ENCODE data around the gene SLC22A6. TPM values are rescaled to one million over a fixed set of nuclear protein-coding genes. Genes with fewer than 3 reads are reported as not detected.

SLC22A6 gene
- total RNA-seq, 1 experiment from 2014 or later, result not detected

- H3K27ac Mint-ChIP-seq (ENCODE audit: unreplicated experiment), result no peak overlapping the region
- BruUV-seq (replicated peaks), result no TSS peak
- no peaks in the 10 kb centered on the region for H3K36me3 Mint-ChIP-seq (ENCODE audit: insufficient read depth, unreplicated experiment)
- intact Hi-C loops (cut with micrococcal nuclease; ENCODE audit: unreplicated experiment), result no loop called here
- CTCF ChIA-PET, result no interaction called here
- no peaks in the 10 kb centered on the region for H3K9me3 Mint-ChIP-seq (ENCODE audit: low read depth, unreplicated experiment)
- DNase-seq, result no peak
- no peak overlapping the region for H3K4me3 Mint-ChIP-seq (ENCODE audit: low read depth, unreplicated experiment)
- no peaks in the 10 kb centered on the region for H3K4me1 Mint-ChIP-seq (ENCODE audit: low read depth, unreplicated experiment)
- no peak for TF ChIP-seq CTCF (IDR thresholded peaks at IDR 0.05; ENCODE audit: unreplicated experiment)
- peaks cover 67% of the 10 kb centered on the region for H3K27me3 Mint-ChIP-seq (ENCODE audit: unreplicated experiment)
Observed at GRCh38 chr11:62930666-62931065, 54.1 kb downstream of the SLC22A6 start.

- H3K27me3 Mint-ChIP-seq (ENCODE audit: unreplicated experiment), result peaks cover 72% of the 10 kb centered on the region
- no peaks in the 10 kb centered on the region for H3K4me1 Mint-ChIP-seq (ENCODE audit: low read depth, unreplicated experiment)
- no peak for DNase-seq
- no peaks in the 10 kb centered on the region for H3K9me3 Mint-ChIP-seq (ENCODE audit: low read depth, unreplicated experiment)
- no peak overlapping the region for H3K27ac Mint-ChIP-seq (ENCODE audit: unreplicated experiment)
- H3K36me3 Mint-ChIP-seq (ENCODE audit: insufficient read depth, unreplicated experiment), result no peaks in the 10 kb centered on the region
- CTCF ChIA-PET, result no interaction called here
- no peak overlapping the region for H3K4me3 Mint-ChIP-seq (ENCODE audit: low read depth, unreplicated experiment)
- no peak for TF ChIP-seq CTCF (IDR thresholded peaks at IDR 0.05; ENCODE audit: unreplicated experiment)
- intact Hi-C loops (cut with micrococcal nuclease; ENCODE audit: unreplicated experiment), result no loop called here
- BruUV-seq (replicated peaks), result no TSS peak
Observed at GRCh38 chr11:62930157-62930556, 54.6 kb downstream of the SLC22A6 start.

GRCh38 chr11:62928011-62928410, 56.8 kb downstream of the SLC22A6 start:
- H3K27me3 Mint-ChIP-seq (ENCODE audit: unreplicated experiment), result peaks cover 92% of the 10 kb centered on the region
- no TSS peak for BruUV-seq (replicated peaks)
- H3K4me1 Mint-ChIP-seq (ENCODE audit: low read depth, unreplicated experiment), result no peaks in the 10 kb centered on the region
- H3K27ac Mint-ChIP-seq (ENCODE audit: unreplicated experiment), result no peak overlapping the region
- CTCF ChIA-PET, result no interaction called here
- intact Hi-C loops (cut with micrococcal nuclease; ENCODE audit: unreplicated experiment), result no loop called here
- DNase-seq, result no peak
- no peak overlapping the region for H3K4me3 Mint-ChIP-seq (ENCODE audit: low read depth, unreplicated experiment)
- no peaks in the 10 kb centered on the region for H3K9me3 Mint-ChIP-seq (ENCODE audit: low read depth, unreplicated experiment)
- H3K36me3 Mint-ChIP-seq (ENCODE audit: insufficient read depth, unreplicated experiment), result no peaks in the 10 kb centered on the region
- no peak for TF ChIP-seq CTCF (IDR thresholded peaks at IDR 0.05; ENCODE audit: unreplicated experiment)

GRCh38 chr11:62926680-62927455, 57.9 kb downstream of the SLC22A6 start:
- DNase-seq, result no peak
- H3K4me1 Mint-ChIP-seq (ENCODE audit: low read depth, unreplicated experiment), result peaks cover 9% of the 10 kb centered on the region
- CTCF ChIA-PET, result no interaction called here
- H3K36me3 Mint-ChIP-seq (ENCODE audit: insufficient read depth, unreplicated experiment), result no peaks in the 10 kb centered on the region
- TF ChIP-seq CTCF (IDR thresholded peaks at IDR 0.05; ENCODE audit: unreplicated experiment), result no peak
- H3K9me3 Mint-ChIP-seq (ENCODE audit: low read depth, unreplicated experiment), result no peaks in the 10 kb centered on the region
- intact Hi-C loops (cut with micrococcal nuclease; ENCODE audit: unreplicated experiment), result no loop called here
- H3K27ac Mint-ChIP-seq (ENCODE audit: unreplicated experiment), result no peak overlapping the region
- H3K4me3 Mint-ChIP-seq (ENCODE audit: low read depth, unreplicated experiment), result no peak overlapping the region
- no TSS peak for BruUV-seq (replicated peaks)
- H3K27me3 Mint-ChIP-seq (ENCODE audit: unreplicated experiment), result peaks cover 98% of the 10 kb centered on the region

Other genes starting within 250 kb of the SLC22A6 start
- 9.7 and 10.6 TPM in 2 replicates for gene ZBTB3, start 230.8 kb downstream of the SLC22A6 start, total RNA-seq (2022)
- gene POLR2G, start 223.4 kb downstream of the SLC22A6 start, total RNA-seq (2022), result 83.4 and 86.9 TPM in 2 replicates
- gene TAF6L, start 213.6 kb downstream of the SLC22A6 start, total RNA-seq (2022), result 26.0 and 28.9 TPM in 2 replicates
- gene TMEM179B, start 197.6 kb downstream of the SLC22A6 start, total RNA-seq (2022), result 65.6 and 72.3 TPM in 2 replicates
- gene TMEM223, start 193.0 kb downstream of the SLC22A6 start, total RNA-seq (2022), result 19.4 and 20.5 TPM in 2 replicates
- gene NXF1, start 179.5 kb downstream of the SLC22A6 start, total RNA-seq (2022), result 48.0 and 51.6 TPM in 2 replicates
- 38.3 and 39.2 TPM in 2 replicates for gene STX5, start 152.9 kb downstream of the SLC22A6 start, total RNA-seq (2022)
- not detected in 2 replicates for gene TEX54, start 152.1 kb downstream of the SLC22A6 start, total RNA-seq (2022)
- 87.7 and 97.4 TPM in 2 replicates for gene WDR74, start 145.4 kb downstream of the SLC22A6 start, total RNA-seq (2022)
- 410 and 444 TPM in 2 replicates for gene SLC3A2, start 104.1 kb downstream of the SLC22A6 start, total RNA-seq (2022)
- not detected in 2 replicates for gene CHRM1, start 63.6 kb downstream of the SLC22A6 start, total RNA-seq (2022)
- not detected in 2 replicates for gene SLC22A8, start 30.9 kb upstream of the SLC22A6 start, total RNA-seq (2022)
- not detected in 2 replicates for gene SLC22A24, start 159.3 kb upstream of the SLC22A6 start, total RNA-seq (2022)

All from Calu3 (cell line).